H1 (cell line): ENCODE results near the gene C11orf98. TPM values are rescaled to one million over a fixed set of nuclear protein-coding genes. Genes with fewer than 3 reads are reported as not detected.

Source experiments
- CTCF ChIA-PET: fragments of 300-600 bp; sonication (Branson Sonifier 250); formaldehyde crosslinking; loops from one replicate; lab custom pipeline; 2021; ENCODE audit not compliant: partially characterized antibody; lab: Charles Lee
- POLR2A ChIA-PET: fragments of 300-600 bp; sonication (Branson Sonifier 250); formaldehyde crosslinking; loops from one replicate; lab custom pipeline; 2021; ENCODE audit warnings: inconsistent platforms; ENCODE audit not compliant: partially characterized antibody; lab: Charles Lee
- DNase-seq, 2 experiments: peaks; one replicate each; pipeline versions ENCODE4 v3.0.0 to v3.0.0-alpha.2; 2010 to 2022; ENCODE audit warnings: low spot score in 2 of 2, low read depth in 1 of 2, mixed read lengths in 1 of 2
- FAIRE-seq: peaks from 2 replicates; lab custom pipeline; 2011; peaks lifted over from hg19 to GRCh38; lab: Jason Lieb, UNC
- H2AFZ ChIP-seq: 2 replicates; pipeline ENCODE4 v1.8.1; 2012; ENCODE audit warnings: low read length, inconsistent platforms
- H2AK5ac ChIP-seq: 2 replicates; pipeline ENCODE4 v1.6.1; 2013; ENCODE audit warnings: low read depth, low read length
- H2BK120ac ChIP-seq: replicated peaks from 2 replicates; pipeline ENCODE3; 2013; ENCODE audit warnings: low read depth, low read length, inconsistent platforms
- H2BK12ac ChIP-seq: 2 replicates; pipeline ENCODE4 v1.6.1; 2013; ENCODE audit warnings: low read depth, low read length
- H2BK15ac ChIP-seq: 2 replicates; pipeline ENCODE4 v1.6.1; 2013; ENCODE audit warnings: low read length
- H2BK20ac ChIP-seq: 2 replicates; pipeline ENCODE4 v1.6.1; 2013; ENCODE audit warnings: low read length
- H2BK5ac ChIP-seq: 2 replicates; pipeline ENCODE4 v1.6.1; 2013; ENCODE audit warnings: low read depth, low read length
- H3K14ac ChIP-seq: 2 replicates; pipeline ENCODE4 v1.6.1; 2013; ENCODE audit warnings: inconsistent platforms; ENCODE audit not compliant: insufficient read length
- H3K18ac ChIP-seq: 2 replicates; pipeline ENCODE4 v1.6.1; 2013; ENCODE audit warnings: low read length; ENCODE audit errors: extremely low read depth
- H3K23ac ChIP-seq: 2 replicates; pipeline ENCODE4 v1.6.1; 2013; ENCODE audit warnings: inconsistent platforms; ENCODE audit not compliant: insufficient read length
- H3K23me2 ChIP-seq: 2 replicates; pipeline ENCODE4 v1.6.1; 2013; ENCODE audit warnings: low read depth, low read length
- H3K27ac ChIP-seq: 2 replicates; pipeline ENCODE4 v1.6.1; 2011; ENCODE audit warnings: low read depth, low read length, inconsistent platforms
- H3K27me3 ChIP-seq, 4 experiments: replicated peaks in 1 of 4; 1 replicate in 1 of 4; 2 replicates in 3 of 4; pipeline versions ENCODE4 v1.6.1 to v1.8.1; 2011 to 2013; ENCODE audit warnings: low read length in 3 of 4, mild to moderate bottlenecking in 3 of 4, inconsistent platforms in 2 of 4, mixed read lengths in 2 of 4, moderate library complexity in 1 of 4; ENCODE audit not compliant: control insufficient read depth in 3 of 4, insufficient read depth in 3 of 4; ENCODE audit errors: extremely low read depth in 1 of 4
- H3K36me3 ChIP-seq, 4 experiments: 2 replicates each; pipeline versions ENCODE4 v1.6.1 to v1.8.1; 2011 to 2013; ENCODE audit warnings: mild to moderate bottlenecking in 4 of 4, low read length in 3 of 4, moderate library complexity in 2 of 4, control low read depth in 1 of 4, inconsistent platforms in 1 of 4; ENCODE audit not compliant: insufficient read depth in 4 of 4, control insufficient read depth in 2 of 4
- H3K4ac ChIP-seq: replicated peaks from 2 replicates; pipeline ENCODE3; 2013; ENCODE audit warnings: low read length, low read depth, mixed read lengths, inconsistent platforms; ENCODE audit not compliant: insufficient read length
- H3K4me1 ChIP-seq, 4 experiments: replicated peaks in 1 of 4; 1 replicate in 1 of 4; 2 replicates in 3 of 4; pipeline versions ENCODE4 v1.6.1 to v1.8.1; 2011 to 2013; ENCODE audit warnings: low read length in 3 of 4, inconsistent platforms in 2 of 4, mixed read lengths in 1 of 4; ENCODE audit not compliant: insufficient read depth in 4 of 4, control insufficient read depth in 3 of 4
- H3K4me2 ChIP-seq, 2 experiments: 2 replicates each; pipeline versions ENCODE4 v1.6.1 to v1.8.1; 2011 to 2013; ENCODE audit warnings: low read depth in 2 of 2, low read length in 2 of 2, control low read depth in 1 of 2, inconsistent platforms in 1 of 2, mild to moderate bottlenecking in 1 of 2; ENCODE audit not compliant: insufficient read depth in 1 of 2
- H3K4me3 ChIP-seq, 4 experiments: fragments of 200-600, 300-600 bp in 1 of 4; sonication (generic), shearing (Covaris generic), sonication (Bioruptor Twin) in 1 of 4; 2 replicates each; pipeline versions ENCODE4 v1.5.1 to v1.8.1; 2011 to 2016; ENCODE audit warnings: low read length in 4 of 4, low read depth in 3 of 4, control low read depth in 2 of 4, inconsistent platforms in 2 of 4, mild to moderate bottlenecking in 2 of 4, mixed read lengths in 1 of 4, moderate library complexity in 1 of 4; ENCODE audit not compliant: insufficient read depth in 2 of 4; ENCODE audit errors: extremely low read depth in 1 of 4
- H3K56ac ChIP-seq: replicated peaks from 2 replicates; pipeline ENCODE3; 2013; ENCODE audit warnings: low read depth, mild to moderate bottlenecking, mixed read lengths, low read length, inconsistent platforms; ENCODE audit not compliant: insufficient read length
- H3K79me1 ChIP-seq: 2 replicates; pipeline ENCODE4 v1.6.1; 2013; ENCODE audit warnings: low read depth, low read length, control low read depth
- H3K79me2 ChIP-seq, 2 experiments: 2 replicates each; pipeline versions ENCODE4 v1.6.1 to v1.8.1; 2012 to 2013; ENCODE audit warnings: low read length in 2 of 2, mild to moderate bottlenecking in 2 of 2, inconsistent platforms in 1 of 2; ENCODE audit not compliant: insufficient read depth in 2 of 2, control insufficient read depth in 1 of 2
- H3K9ac ChIP-seq, 4 experiments: replicated peaks in 1 of 4; 1 replicate in 1 of 4; 2 replicates in 3 of 4; pipeline versions ENCODE4 v1.6.1 to v1.8.1; 2011 to 2013; ENCODE audit warnings: low read depth in 3 of 4, low read length in 3 of 4, control low read depth in 2 of 4, mild to moderate bottlenecking in 2 of 4, moderate library complexity in 2 of 4, inconsistent platforms in 1 of 4; ENCODE audit errors: extremely low read depth in 1 of 4
- H3K9me3 ChIP-seq, 2 experiments: 2 replicates each; pipeline versions ENCODE4 v1.6.1 to v1.8.1; 2012 to 2013; ENCODE audit warnings: mild to moderate bottlenecking in 2 of 2, moderate library complexity in 2 of 2, control low read depth in 1 of 2, inconsistent platforms in 1 of 2, low read depth in 1 of 2, low read length in 1 of 2, mixed read lengths in 1 of 2; ENCODE audit not compliant: insufficient read depth in 2 of 2
- H4K20me1 ChIP-seq, 2 experiments: replicated peaks in 1 of 2; 2 replicates each; pipeline versions ENCODE3 to v1.8.1; 2011 to 2013; ENCODE audit warnings: inconsistent platforms in 2 of 2, low read length in 2 of 2, mild to moderate bottlenecking in 1 of 2; ENCODE audit not compliant: insufficient read depth in 2 of 2, control insufficient read depth in 1 of 2
- H4K5ac ChIP-seq: 2 replicates; pipeline ENCODE4 v1.6.1; 2013; ENCODE audit warnings: low read length, low read depth, mixed read lengths, inconsistent platforms; ENCODE audit not compliant: insufficient read length
- H4K8ac ChIP-seq: 2 replicates; pipeline ENCODE4 v1.8.0; 2013; ENCODE audit warnings: mild to moderate bottlenecking, moderate library complexity, low read length, inconsistent platforms; ENCODE audit not compliant: insufficient read depth; ENCODE audit errors: extremely low read depth
- H4K91ac ChIP-seq: replicated peaks from 2 replicates; pipeline ENCODE3; 2013; ENCODE audit warnings: low read length, mixed read lengths, inconsistent platforms; ENCODE audit not compliant: insufficient read length
- BACH1 ChIP-seq: IDR thresholded peaks from 2 replicates; pipeline ENCODE4 v1.6.1; 2012; ENCODE audit warnings: low read length, improper control_type of control experiment
- FOSL1 ChIP-seq: IDR thresholded peaks from 2 replicates; pipeline ENCODE4 v1.6.1; 2011; ENCODE audit warnings: mild to moderate bottlenecking, low read depth, low read length, moderate library complexity; ENCODE audit not compliant: insufficient read depth
- GABPA ChIP-seq: IDR thresholded peaks from 2 replicates; pipeline ENCODE4 v1.6.1; 2011; ENCODE audit warnings: mild to moderate bottlenecking, low read length, moderate library complexity, borderline replicate concordance; ENCODE audit not compliant: insufficient read depth
- KDM1A ChIP-seq: fragments of 200-600, 300-600 bp; sonication (generic); IDR thresholded peaks from 2 replicates; pipeline ENCODE4 v1.7.1; 2016; ENCODE audit warnings: mild to moderate bottlenecking, low read length, borderline replicate concordance
- KDM4A ChIP-seq: IDR thresholded peaks from one replicate; pipeline ENCODE4 v1.7.1; 2012; ENCODE audit warnings: low read depth, mild to moderate bottlenecking, moderate library complexity, low read length, inconsistent platforms; ENCODE audit not compliant: severe bottlenecking
- POLR2AphosphoS5 ChIP-seq: IDR thresholded peaks from 2 replicates; pipeline ENCODE4 v1.6.1; 2011; ENCODE audit warnings: low read depth, low read length
- SAP30 ChIP-seq: fragments of 300-600 bp; sonication (generic); IDR thresholded peaks from 2 replicates; pipeline ENCODE4 v1.7.1; 2012; ENCODE audit warnings: low read length, moderate library complexity, mild to moderate bottlenecking, inconsistent platforms; ENCODE audit not compliant: insufficient read depth, insufficient replicate concordance
- SIX5 ChIP-seq: IDR thresholded peaks from 2 replicates; pipeline ENCODE4 v1.6.1; 2011; ENCODE audit warnings: mild to moderate bottlenecking, low read depth, low read length
- WGBS, 2 experiments: shearing (Covaris generic) in 1 of 2; methylation state at CpG; one replicate each; pipeline versions ENCODE4 v1.1.6 to v1.1.7; 2013 to 2015; ENCODE audit warnings: low lambda C conversion rate in 2 of 2, mixed read lengths in 2 of 2, inconsistent platforms in 1 of 2, low coverage in 1 of 2, missing lambda C conversion rate in 1 of 2; ENCODE audit not compliant: insufficient replicate concordance in 2 of 2, insufficient coverage in 1 of 2, insufficient read length in 1 of 2; ENCODE audit errors: extremely low coverage in 1 of 2, missing lambda C conversion rate in 1 of 2; 5-methylcytosine and 5-hydroxymethylcytosine counted together
- polyA plus RNA-seq, 7 experiments: library from polyadenylated mRNA; depleted of rRNA in 3 of 7; stranded (reverse) in 5 of 7; unstranded in 2 of 7; fragments of >200 nt in 5 of 7; fragments of 200-250 nt in 2 of 7; gene quantifications; 1 replicate in 5 of 7; 2 replicates in 1 of 7; 4 replicates in 1 of 7; pipeline versions ENCODE4 v1.2.1 to v1.2.3, GENCODE V29; 2011 to 2013; ENCODE audit warnings: missing spikeins in 2 of 7, mixed read lengths in 2 of 7
- total RNA-seq: library from RNA; stranded (reverse); fragmentation: NEBNext Ultra II Directional; extraction: Animal tissue kit (Norgen Biotek cat#: 25700); gene quantifications from 2 replicates; pipeline ENCODE4 v1.2.1, GENCODE V29; 2021
- TF ChIP-seq, protein P1 (sequence below), 3 experiments: IDR thresholded peaks; 1 replicate in 2 of 3; 2 replicates in 1 of 3; pipeline versions ENCODE4 v1.5.1 to v1.6.1; 2011; ENCODE audit warnings: low read length in 3 of 3, mild to moderate bottlenecking in 3 of 3, inconsistent platforms in 2 of 3, low read depth in 1 of 3, moderate library complexity in 1 of 3; ENCODE audit not compliant: insufficient read depth in 1 of 3; ENCODE audit errors: control extremely low read depth in 1 of 3

Gene C11orf98
- total and polyA plus RNA-seq, 2 of the 8 experiments (the other 6 are each of a cell fraction or from before 2014, with no cell fraction given), result 68.0 to 171 TPM

DNA sequence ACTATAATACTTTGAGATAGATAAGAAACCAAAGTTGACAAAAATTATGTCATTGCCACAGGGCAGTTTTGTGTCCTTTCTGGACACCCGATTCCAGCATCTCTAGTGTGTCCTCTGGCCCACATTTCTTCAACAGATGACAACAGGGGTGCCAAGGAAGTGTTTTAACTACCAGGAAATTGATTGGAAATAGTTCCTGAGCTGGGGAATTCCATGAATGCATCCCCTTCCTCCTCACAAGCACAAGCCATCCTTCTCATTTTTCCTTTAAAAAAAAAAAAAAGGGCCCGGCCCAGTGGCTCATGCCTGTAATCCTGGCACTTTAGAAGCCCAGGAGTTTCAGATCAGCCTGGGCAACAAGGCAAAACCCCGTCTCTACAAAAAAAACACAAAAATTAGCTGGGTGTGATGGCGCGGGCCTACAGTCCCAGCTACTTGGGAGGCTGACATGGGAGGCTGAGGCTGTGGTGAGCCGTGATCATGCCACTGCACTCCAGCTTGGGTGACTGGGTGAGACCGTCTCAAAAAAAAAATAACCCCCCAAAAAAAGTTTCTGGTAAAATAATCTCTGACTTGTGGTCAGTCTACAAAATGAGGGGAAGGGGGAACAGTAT, 42.4 kb downstream of the C11orf98 start:
- Histone ChIP-seq H3K56ac (no peak overlapping the region), H3K9ac (no peak overlapping the region; a peak in 1 of 7 replicates), H2AFZ (no peak overlapping the region), H2BK5ac (no peak overlapping the region), H3K18ac (no peak overlapping the region), H3K23ac (no peak overlapping the region), H3K9me3 (no peaks in the 10 kb centered on the region), H3K79me2 (no peaks in the 10 kb centered on the region), H3K27me3 (no peaks in the 10 kb centered on the region), H3K4me1 (peaks cover 0 to 5% (median 0%) of the 10 kb centered on the region in 4 experiments; a peak in 1 of 7 replicates), H3K79me1 (no peaks in the 10 kb centered on the region), H2AK5ac (no peak overlapping the region), H4K5ac (no peak overlapping the region), H2BK120ac (no peak overlapping the region), H3K4me2 (peak overlapping the region; percentile 59 to 66), H3K23me2 (peaks cover 4% of the 10 kb centered on the region; the same call in 1 of the 2 replicates), H3K14ac (no peak overlapping the region), H3K4me3 (peak overlapping the region in 3 of 4 experiments; percentile 18 to 80 (median 23); a peak in 4 of 8 replicates), H3K27ac (peak overlapping the region; percentile 46; the same call in 1 of the 2 replicates), H3K36me3 (peaks cover 17 to 26% (median 22%) of the 10 kb centered on the region in 4 experiments), H2BK20ac (no peak overlapping the region), H2BK12ac (no peak overlapping the region), H4K20me1 (peaks cover 0 to 3% of the 10 kb centered on the region in 2 experiments), H4K8ac (no peak overlapping the region), H2BK15ac (no peak overlapping the region), H3K4ac (no peak overlapping the region), H4K91ac (no peak overlapping the region)
- 94% methylated on average over 7 of the region's 7 CpGs; no CpG with 5 or more reads in 1 of the 2 experiments for WGBS, 2 experiments
- ChIA-PET POLR2A (interaction anchor here (0.6 to 8.6 kb wide), 28 partner anchors 9 to 233 kb away, joined by 3 to 83 read pairs (median 6); partner anchors contain the start of genes BSCL2, C11orf98, CSKMT and EEF1G), CTCF (interaction anchor here (0.7 to 3.5 kb wide), 9 partner anchors 12 to 824 kb away, joined by 3 to 25 read pairs (median 4); partner anchors contain the start of genes C11orf98 and CSKMT)
- FAIRE-seq (no peak), DNase-seq (no peak)
- no peak for TF ChIP-seq POLR2AphosphoS5
- TF ChIP-seq SIX5, result no peak
- no peak for TF ChIP-seq GABPA
- TF ChIP-seq, protein P1, sequence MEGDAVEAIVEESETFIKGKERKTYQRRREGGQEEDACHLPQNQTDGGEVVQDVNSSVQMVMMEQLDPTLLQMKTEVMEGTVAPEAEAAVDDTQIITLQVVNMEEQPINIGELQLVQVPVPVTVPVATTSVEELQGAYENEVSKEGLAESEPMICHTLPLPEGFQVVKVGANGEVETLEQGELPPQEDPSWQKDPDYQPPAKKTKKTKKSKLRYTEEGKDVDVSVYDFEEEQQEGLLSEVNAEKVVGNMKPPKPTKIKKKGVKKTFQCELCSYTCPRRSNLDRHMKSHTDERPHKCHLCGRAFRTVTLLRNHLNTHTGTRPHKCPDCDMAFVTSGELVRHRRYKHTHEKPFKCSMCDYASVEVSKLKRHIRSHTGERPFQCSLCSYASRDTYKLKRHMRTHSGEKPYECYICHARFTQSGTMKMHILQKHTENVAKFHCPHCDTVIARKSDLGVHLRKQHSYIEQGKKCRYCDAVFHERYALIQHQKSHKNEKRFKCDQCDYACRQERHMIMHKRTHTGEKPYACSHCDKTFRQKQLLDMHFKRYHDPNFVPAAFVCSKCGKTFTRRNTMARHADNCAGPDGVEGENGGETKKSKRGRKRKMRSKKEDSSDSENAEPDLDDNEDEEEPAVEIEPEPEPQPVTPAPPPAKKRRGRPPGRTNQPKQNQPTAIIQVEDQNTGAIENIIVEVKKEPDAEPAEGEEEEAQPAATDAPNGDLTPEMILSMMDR (IDR thresholded peaks at IDR 0.05; ENCODE audit: control extremely low read depth in 1 of 3, insufficient read depth in 1 of 3, low read depth in 1 of 3, low read length in 3 of 3), result no peak
- no peak for TF ChIP-seq BACH1
- no peak for TF ChIP-seq KDM4A
- TF ChIP-seq SAP30, result no peak
- no peak for TF ChIP-seq FOSL1
- TF ChIP-seq KDM1A, result no peak
